HepG2 (cell line): ENCODE results near the gene CLUH. TPM values are rescaled to one million over a fixed set of nuclear protein-coding genes. Genes with fewer than 3 reads are reported as not detected.

ENCODE experiments used
- ARID5B ChIP-seq: IDR thresholded peaks from 2 replicates; pipeline ENCODE4 v1.4.0; 2020; ENCODE audit warnings: mild to moderate bottlenecking, missing genetic modification reagents
- ARNT2 ChIP-seq: sonication (generic); formaldehyde crosslinking; IDR thresholded peaks from 2 replicates; pipeline ENCODE4 v1.8.0; 2022; ENCODE audit warnings: mild to moderate bottlenecking, low read depth, missing genetic modification reagents, moderate library complexity
- ATAD3A ChIP-seq: sonication (generic); formaldehyde crosslinking; IDR thresholded peaks from 2 replicates; pipeline ENCODE4 v1.4.0; 2020; ENCODE audit warnings: missing genetic modification reagents
- HDAC6 ChIP-seq: fragments of 200-600 bp; sonication (generic); IDR thresholded peaks from 2 replicates; pipeline ENCODE4 v1.7.0; 2017; ENCODE audit warnings: mild to moderate bottlenecking, antibody characterized with exemption, low read length, low read depth
- KDM4B ChIP-seq: sonication (generic); formaldehyde crosslinking; IDR thresholded peaks from 2 replicates; pipeline ENCODE4 v1.4.0; 2020; ENCODE audit warnings: missing genetic modification reagents
- KMT2A ChIP-seq: sonication (generic); formaldehyde crosslinking; IDR thresholded peaks from 2 replicates; pipeline ENCODE4 v1.4.0; 2020; ENCODE audit warnings: missing genetic modification reagents
- PAF1 ChIP-seq: IDR thresholded peaks from 2 replicates; pipeline ENCODE4 v1.6.1; 2016; ENCODE audit warnings: missing genetic modification reagents, missing compliant biosample characterization
- PCBP2 ChIP-seq: fragments of 200-400 bp; formaldehyde crosslinking; optimal IDR thresholded peaks from 2 replicates; pipeline ENCODE3; 2018; ENCODE audit warnings: low read length, low read depth; ENCODE audit not compliant: poor library complexity, severe bottlenecking
- PITX1 ChIP-seq: sonication (generic); formaldehyde crosslinking; IDR thresholded peaks from 2 replicates; pipeline ENCODE4 v1.5.1; 2020; ENCODE audit warnings: mild to moderate bottlenecking, missing genetic modification reagents
- POGZ ChIP-seq: sonication (generic); formaldehyde crosslinking; IDR thresholded peaks from 2 replicates; pipeline ENCODE4 v1.4.0; 2020; ENCODE audit warnings: mild to moderate bottlenecking, missing genetic modification reagents
- SIN3B ChIP-seq: fragments of 150-350 bp; IDR thresholded peaks from 2 replicates; pipeline ENCODE4 v1.6.1; 2014; ENCODE audit warnings: low read length
- SIX4 ChIP-seq: sonication (generic); formaldehyde crosslinking; IDR thresholded peaks from 2 replicates; pipeline ENCODE4 v1.4.0; 2020; ENCODE audit warnings: missing genetic modification reagents
- ZNF17 ChIP-seq: sonication (generic); formaldehyde crosslinking; IDR thresholded peaks from 2 replicates; pipeline ENCODE4 v1.5.0; 2020; ENCODE audit warnings: mild to moderate bottlenecking, missing genetic modification reagents
- ZNF350 ChIP-seq: sonication (generic); formaldehyde crosslinking; IDR thresholded peaks from 2 replicates; pipeline ENCODE4 v1.4.0; 2020; ENCODE audit warnings: mild to moderate bottlenecking, low read depth, missing genetic modification reagents, borderline replicate concordance
- ZNF569 ChIP-seq: sonication (generic); formaldehyde crosslinking; IDR thresholded peaks from 2 replicates; pipeline ENCODE4 v1.5.0; 2020; ENCODE audit warnings: mild to moderate bottlenecking, missing genetic modification reagents, moderate library complexity, borderline replicate concordance
- ZNF646 ChIP-seq: sonication (generic); formaldehyde crosslinking; IDR thresholded peaks from 2 replicates; pipeline ENCODE4 v1.9.0; 2021; ENCODE audit warnings: mild to moderate bottlenecking, missing genetic modification reagents
- ZNF672 ChIP-seq: sonication (generic); formaldehyde crosslinking; IDR thresholded peaks from 2 replicates; pipeline ENCODE4 v1.8.1; 2022; ENCODE audit warnings: missing genetic modification reagents
- ZNF7 ChIP-seq: IDR thresholded peaks from 2 replicates; pipeline ENCODE4 v1.6.1; 2016; ENCODE audit warnings: missing biosample characterization, missing genetic modification reagents
- ZNF704 ChIP-seq: sonication (generic); formaldehyde crosslinking; IDR thresholded peaks from 2 replicates; pipeline ENCODE4 v1.8.1; 2023; ENCODE audit warnings: mild to moderate bottlenecking, inconsistent platforms, moderate library complexity, missing genetic modification reagents, borderline replicate concordance
- ZZZ3 ChIP-seq: sonication (generic); formaldehyde crosslinking; IDR thresholded peaks from 2 replicates; pipeline ENCODE4 v1.4.0; 2020; ENCODE audit warnings: missing genetic modification reagents, mild to moderate bottlenecking, borderline replicate concordance
- polyA plus RNA-seq, 8 experiments: library from polyadenylated mRNA; depleted of rRNA in 3 of 8; stranded (reverse) in 7 of 8; unstranded in 1 of 8; fragments of >200 nt; fragmentation: Illumina TruSeq in 4 of 8; extraction: Trizol in 4 of 8; gene quantifications; 2 replicates each; pipeline versions ENCODE4 v1.2.1 to v1.2.3, GENCODE V29; 2011 to 2016; ENCODE audit warnings: low read depth in 4 of 8, missing spikeins in 1 of 8, mixed read lengths in 1 of 8; ENCODE audit not compliant: insufficient read depth in 1 of 8
- total RNA-seq, 5 experiments: library from RNA; depleted of rRNA; stranded (reverse); fragments of >200 nt; fragmentation: Illumina TruSeq; extraction: Trizol; gene quantifications; 2 replicates each; pipeline ENCODE4 v1.2.3, GENCODE V29; 2016; ENCODE audit warnings: low read depth in 1 of 5

The CLUH gene
- total and polyA plus RNA-seq, 2 of the 13 experiments (the other 11 are each of a cell fraction or from before 2014, with no cell fraction given): 30.9 to 60.5 TPM

GRCh38 chr17:2749784-2750181 lies 38.2 kb upstream of the CLUH start (continued):
- TF ChIP-seq HDAC6 (no peak), SIN3B (0 out of 2 replicates have a peak, but pooled peaks have one; percentile 25), ATAD3A (CRISPR knock-in tag) (peak; percentile 85; the same call in 1 of the 2 replicates), PCBP2 (no peak), KDM4B (CRISPR knock-in tag) (peak; percentile 80; the same call in 1 of the 2 replicates), ZNF350 (peak; percentile 72), ARID5B (CRISPR knock-in tag) (peak; percentile 79), ARNT2 (CRISPR knock-in tag) (peak; percentile 99), ZNF672 (peak; percentile 84; the same call in 1 of the 2 replicates), ZNF569 (CRISPR knock-in tag) (no peak), ZNF704 (peak; percentile 92), ZZZ3 (CRISPR knock-in tag) (no peak), PAF1 (CRISPR knock-in tag) (no peak), KMT2A (CRISPR knock-in tag) (peak; percentile 73), POGZ (peak; percentile 41; the same call in 1 of the 2 replicates), ZNF7 (CRISPR knock-in tag) (peak; percentile 60; the same call in 1 of the 2 replicates), SIX4 (CRISPR knock-in tag) (peak; percentile 85), ZNF646 (no peak), ZNF17 (CRISPR knock-in tag) (peak; percentile 71; the same call in 1 of the 2 replicates), PITX1 (CRISPR knock-in tag) (peak; percentile 75)
